ENCODE measurements around the gene MYO1D. TPM values are rescaled to one million over a fixed set of nuclear protein-coding genes. Genes with fewer than 3 reads are reported as not detected.

MYO1D gene
- total RNA-seq, 2 donors from 2014 or later: 238 to 382 TPM

GRCh38 chr17:32917842-32918241, 40.9 kb upstream of the MYO1D start:
- intact Hi-C loops (cut with DNase I): no loop called here

GRCh38 chr17:32917081-32917480, 40.2 kb upstream of the MYO1D start:
- Histone ChIP-seq H3K36me3 (no peaks in the 10 kb centered on the region), H3K27ac (no peak overlapping the region), H3K9me3 (no peaks in the 10 kb centered on the region), H3K4me3 (no peak overlapping the region), H3K9ac (ENCODE audit: low read depth in 2 of 2, low read length in 2 of 2) (no peak overlapping the region), H3K4me1 (peaks cover under 1% of the 10 kb centered on the region), H3K27me3 (no peaks in the 10 kb centered on the region)
- DNase-seq: no peak
- intact Hi-C loops (cut with DNase I): no loop called here
- TF ChIP-seq CTCF (IDR thresholded peaks at IDR 0.05): no peak

More at GRCh38 chr17:32917842-32918241, 40.9 kb upstream of the MYO1D start:
- no peak overlapping the region for H3K9ac ChIP-seq (ENCODE audit: low read depth in 2 of 2, low read length in 2 of 2)
- H3K4me1 ChIP-seq: no peaks in the 10 kb centered on the region
- H3K9me3 ChIP-seq: no peaks in the 10 kb centered on the region
- no peak overlapping the region for H3K27ac ChIP-seq
- no peaks in the 10 kb centered on the region for H3K36me3 ChIP-seq
- TF ChIP-seq CTCF (IDR thresholded peaks at IDR 0.05): no peak
- no peak overlapping the region for H3K4me3 ChIP-seq
- H3K27me3 ChIP-seq: no peaks in the 10 kb centered on the region
- DNase-seq: peak; percentile 9

- intact Hi-C loops (cut with DNase I): no loop called here
- Histone ChIP-seq H3K27me3 (no peaks in the 10 kb centered on the region), H3K4me3 (no peak overlapping the region), H3K9me3 (no peaks in the 10 kb centered on the region), H3K4me1 (peaks cover 6% of the 10 kb centered on the region), H3K36me3 (no peaks in the 10 kb centered on the region), H3K27ac (no peak overlapping the region), H3K9ac (ENCODE audit: low read depth in 2 of 2, low read length in 2 of 2) (no peak overlapping the region)
- no peak for TF ChIP-seq CTCF (IDR thresholded peaks at IDR 0.05)
- no peak for DNase-seq
These were observed 39.2 kb upstream of the MYO1D start for GRCh38 chr17:32916134-32916533.

GRCh38 chr17:32915245-32915644, 38.3 kb upstream of the MYO1D start:
- Histone ChIP-seq H3K27me3 (no peaks in the 10 kb centered on the region), H3K4me1 (peaks cover 14% of the 10 kb centered on the region), H3K9ac (ENCODE audit: low read depth in 2 of 2, low read length in 2 of 2) (no peak overlapping the region), H3K4me3 (no peak overlapping the region), H3K9me3 (no peaks in the 10 kb centered on the region), H3K27ac (no peak overlapping the region), H3K36me3 (no peaks in the 10 kb centered on the region)
- TF ChIP-seq CTCF (IDR thresholded peaks at IDR 0.05): no peak
- DNase-seq: peak; percentile 22
- intact Hi-C loops (cut with DNase I): no loop called here

- no peak overlapping the region for H3K4me3 ChIP-seq
- no peaks in the 10 kb centered on the region for H3K36me3 ChIP-seq
- peaks cover 18% of the 10 kb centered on the region for H3K4me1 ChIP-seq
- DNase-seq: no peak
- H3K9ac ChIP-seq (ENCODE audit: low read depth in 2 of 2, low read length in 2 of 2): no peak overlapping the region
- no peak for TF ChIP-seq CTCF (IDR thresholded peaks at IDR 0.05)
- H3K27ac ChIP-seq: no peak overlapping the region
- no peaks in the 10 kb centered on the region for H3K27me3 ChIP-seq
- intact Hi-C loops (cut with DNase I): no loop called here
- H3K9me3 ChIP-seq: no peaks in the 10 kb centered on the region
These were observed 37.3 kb upstream of the MYO1D start for GRCh38 chr17:32914181-32914580.

- Histone ChIP-seq H3K4me1 (peaks cover 18% of the 10 kb centered on the region), H3K27ac (no peak overlapping the region), H3K36me3 (no peaks in the 10 kb centered on the region), H3K9ac (ENCODE audit: low read depth in 2 of 2, low read length in 2 of 2) (no peak overlapping the region), H3K9me3 (no peaks in the 10 kb centered on the region), H3K4me3 (no peak overlapping the region), H3K27me3 (no peaks in the 10 kb centered on the region)
- intact Hi-C loops (cut with DNase I): no loop called here
- TF ChIP-seq CTCF (IDR thresholded peaks at IDR 0.05): no peak
- DNase-seq: no peak
These were observed 36.7 kb upstream of the MYO1D start for GRCh38 chr17:32913593-32913992.
